GM23248 (cell line): ENCODE measurements around the gene LCE7A. TPM values are rescaled to one million over a fixed set of nuclear protein-coding genes. Genes with fewer than 3 reads are reported as not detected.

ENCODE experiments used
- DNase-seq: peaks from one replicate; pipeline ENCODE4 v3.0.0-alpha.2; 2015
- H2AFZ ChIP-seq: fragments of 200-600 bp; sonication (generic); 2 replicates; pipeline ENCODE4 v1.6.1; 2016; ENCODE audit warnings: antibody characterized with exemption
- H3F3A ChIP-seq: fragments of 200-600 bp; sonication (generic); 2 replicates; pipeline ENCODE4 v1.6.1; 2016; ENCODE audit warnings: mild to moderate bottlenecking, antibody characterized with exemption, mixed run types; ENCODE audit not compliant: insufficient read depth
- H3K27ac ChIP-seq: fragments of 200-600 bp; sonication (generic); 2 replicates; pipeline ENCODE4 v1.5.1; 2016; ENCODE audit warnings: mild to moderate bottlenecking
- H3K27me3 ChIP-seq: fragments of 200-600 bp; sonication (generic); replicated peaks from 2 replicates; pipeline ENCODE4 v1.6.1; 2016; ENCODE audit warnings: mild to moderate bottlenecking; ENCODE audit not compliant: insufficient read depth
- H3K36me3 ChIP-seq: fragments of 200-600 bp; sonication (generic); 2 replicates; pipeline ENCODE4 v1.6.1; 2016; ENCODE audit warnings: low read depth, mild to moderate bottlenecking
- H3K4me1 ChIP-seq: fragments of 200-600 bp; sonication (generic); 2 replicates; pipeline ENCODE4 v1.6.1; 2016; ENCODE audit warnings: mild to moderate bottlenecking; ENCODE audit not compliant: insufficient read depth
- H3K4me2 ChIP-seq: fragments of 200-600 bp; sonication (generic); one replicate; pipeline ENCODE4 v1.6.1; 2016; ENCODE audit warnings: mild to moderate bottlenecking; ENCODE audit not compliant: unreplicated experiment
- H3K4me3 ChIP-seq: fragments of 200-600 bp; sonication (generic); 2 replicates; pipeline ENCODE4 v1.5.1; 2016; ENCODE audit warnings: mild to moderate bottlenecking
- H3K79me2 ChIP-seq: fragments of 200-600 bp; sonication (generic); 2 replicates; pipeline ENCODE4 v1.6.1; 2016; ENCODE audit warnings: mild to moderate bottlenecking; ENCODE audit not compliant: insufficient read depth
- H3K9ac ChIP-seq: fragments of 200-600 bp; sonication (generic); 2 replicates; pipeline ENCODE4 v1.6.1; 2016; ENCODE audit warnings: mild to moderate bottlenecking
- H3K9me2 ChIP-seq: fragments of 200-600 bp; sonication (generic); 2 replicates; pipeline ENCODE4 v1.6.1; 2016; ENCODE audit warnings: mixed run types, mild to moderate bottlenecking, moderate library complexity; ENCODE audit not compliant: insufficient read depth
- H3K9me3 ChIP-seq: fragments of 200-600 bp; sonication (generic); one replicate; pipeline ENCODE4 v1.6.1; 2017; ENCODE audit warnings: low read depth
- H4K20me1 ChIP-seq: fragments of 200-600 bp; sonication (generic); 2 replicates; pipeline ENCODE4 v1.6.0; 2016; ENCODE audit not compliant: insufficient read depth
- EZH2 ChIP-seq: fragments of 200-600 bp; sonication (generic); IDR thresholded peaks from 2 replicates; pipeline ENCODE4 v1.6.1; 2018; ENCODE audit warnings: antibody characterized with exemption, mild to moderate bottlenecking; ENCODE audit not compliant: insufficient read depth, poor library complexity, severe bottlenecking
- EZH2phosphoT487 ChIP-seq: fragments of 200-600 bp; sonication (generic); IDR thresholded peaks from 2 replicates; pipeline ENCODE4 v1.6.1; 2018; ENCODE audit warnings: antibody characterized with exemption, moderate library complexity, mild to moderate bottlenecking, low read depth; ENCODE audit not compliant: insufficient read depth
- WGBS, 2 experiments: methylation state at CpG; one replicate each; pipeline ENCODE4 v1.1.6; 2015 to 2017; ENCODE audit warnings: low lambda C conversion rate in 2 of 2, low coverage in 1 of 2; ENCODE audit errors: missing lambda C conversion rate in 2 of 2; 5-methylcytosine and 5-hydroxymethylcytosine counted together
- in situ Hi-C: fragments of 300-500 bp; cut with MboI; formaldehyde crosslinking; loops from 2 replicates; pipeline ENCODE4 v1.15.0; 2020
- polyA plus RNA-seq: library from polyadenylated mRNA; unstranded; fragments of >200 nt; fragmentation: Nextera tagmentation; extraction: Ambion mirVana; gene quantifications from 2 replicates; pipeline ENCODE4 v1.2.1, GENCODE V29; 2016
- total RNA-seq: library from RNA; depleted of rRNA; stranded (reverse); fragments of >200 nt; shearing (Covaris generic); gene quantifications from 2 replicates; pipeline ENCODE4 v1.2.3, GENCODE V29; 2014

Gene LCE7A
- total and polyA plus RNA-seq, 2 experiments from 2014 or later, result not detected

- H3K27me3 ChIP-seq, result no peaks in the 10 kb centered on the region
- H3F3A ChIP-seq, result peaks cover 24% of the 10 kb centered on the region
- in situ Hi-C loops, result no loop called here
- no peaks in the 10 kb centered on the region for H3K36me3 ChIP-seq
- H3K79me2 ChIP-seq, result no peaks in the 10 kb centered on the region
- no peak overlapping the region for H3K27ac ChIP-seq
- no peak overlapping the region for H2AFZ ChIP-seq
- TF ChIP-seq EZH2, result no peak
- TF ChIP-seq EZH2phosphoT487, result no peak
- no peak for DNase-seq
- no peaks in the 10 kb centered on the region for H3K9me3 ChIP-seq
- no peak overlapping the region for H3K4me2 ChIP-seq
- peaks cover 19% of the 10 kb centered on the region for H3K4me1 ChIP-seq
- H4K20me1 ChIP-seq, result no peaks in the 10 kb centered on the region
- H3K9me2 ChIP-seq, result no peaks in the 10 kb centered on the region
- WGBS, 2 experiments, result 53 to 69% methylated on average over 8 of the region's 8 CpGs
- no peak overlapping the region for H3K9ac ChIP-seq
- H3K4me3 ChIP-seq, result no peak overlapping the region
These were observed 27.1 kb downstream of the LCE7A start for GRCh38 chr1:152886758-152887409.

- H2AFZ ChIP-seq, result no peak overlapping the region
- no peaks in the 10 kb centered on the region for H4K20me1 ChIP-seq
- H3K9me3 ChIP-seq, result no peaks in the 10 kb centered on the region
- peaks cover 24% of the 10 kb centered on the region for H3F3A ChIP-seq
- in situ Hi-C loops, result no loop called here
- DNase-seq, result no peak
- 60 to 63% methylated on average over 1 of the region's 1 CpG for WGBS, 2 experiments
- no peaks in the 10 kb centered on the region for H3K36me3 ChIP-seq
- TF ChIP-seq EZH2 (no peak), EZH2phosphoT487 (no peak)
- H3K4me3 ChIP-seq, result no peak overlapping the region
- H3K9ac ChIP-seq, result no peak overlapping the region
- H3K9me2 ChIP-seq, result no peaks in the 10 kb centered on the region
- H3K4me1 ChIP-seq, result peaks cover 19% of the 10 kb centered on the region
- H3K27me3 ChIP-seq, result no peaks in the 10 kb centered on the region
- no peak overlapping the region for H3K4me2 ChIP-seq
- no peaks in the 10 kb centered on the region for H3K79me2 ChIP-seq
- no peak overlapping the region for H3K27ac ChIP-seq
These were observed 28.3 kb downstream of the LCE7A start for GRCh38 chr1:152888126-152888525.

- H3K4me2 ChIP-seq, result no peak overlapping the region
- no peaks in the 10 kb centered on the region for H3K36me3 ChIP-seq
- no peaks in the 10 kb centered on the region for H3K27me3 ChIP-seq
- H2AFZ ChIP-seq, result no peak overlapping the region
- TF ChIP-seq EZH2phosphoT487 (no peak), EZH2 (no peak)
- no peaks in the 10 kb centered on the region for H3F3A ChIP-seq
- H4K20me1 ChIP-seq, result no peaks in the 10 kb centered on the region
- no peaks in the 10 kb centered on the region for H3K9me3 ChIP-seq
- H3K9me2 ChIP-seq, result no peaks in the 10 kb centered on the region
- H3K27ac ChIP-seq, result no peak overlapping the region
- H3K4me1 ChIP-seq, result no peaks in the 10 kb centered on the region
- no peak overlapping the region for H3K9ac ChIP-seq
- in situ Hi-C loops, result no loop called here
- no peaks in the 10 kb centered on the region for H3K79me2 ChIP-seq
- 83 to 84% methylated on average over 4 of the region's 4 CpGs for WGBS, 2 experiments
- H3K4me3 ChIP-seq, result no peak overlapping the region
- no peak for DNase-seq
These were observed 39.2 kb downstream of the LCE7A start for GRCh38 chr1:152899027-152899426.

- Histone ChIP-seq H3K9me3 (no peaks in the 10 kb centered on the region), H3K4me2 (no peak overlapping the region), H3F3A (peaks cover 2% of the 10 kb centered on the region), H3K9me2 (no peaks in the 10 kb centered on the region), H3K27ac (no peak overlapping the region), H3K27me3 (no peaks in the 10 kb centered on the region), H3K4me3 (no peak overlapping the region), H4K20me1 (no peaks in the 10 kb centered on the region), H3K79me2 (no peaks in the 10 kb centered on the region), H2AFZ (no peak overlapping the region), H3K36me3 (no peaks in the 10 kb centered on the region), H3K9ac (no peak overlapping the region), H3K4me1 (peaks cover 2% of the 10 kb centered on the region)
- in situ Hi-C loops, result no loop called here
- DNase-seq, result no peak
- WGBS, 2 experiments, result 75 to 76% methylated on average over 2 of the region's 2 CpGs
- no peak for TF ChIP-seq EZH2phosphoT487
- TF ChIP-seq EZH2, result no peak
These were observed 40.1 kb downstream of the LCE7A start for GRCh38 chr1:152899883-152900282.
